HEK293 (cell line): ENCODE data around the gene HBA2.
A peak's percentile ranks its signal among the peaks of the same experiment; 100 is the strongest.

ENCODE experiments used
- CTCF ChIA-PET: fragments of 350-600 bp; formaldehyde crosslinking; extraction: SDS; loops from one replicate; lab custom pipeline; 2021; ENCODE audit warnings: antibody characterized with exemption; lab: Yijun Ruan, JAX
- POLR2A ChIA-PET: fragments of 300-600 bp; formaldehyde crosslinking; extraction: SDS; loops from one replicate; lab custom pipeline; 2020; ENCODE audit warnings: antibody characterized with exemption, inconsistent platforms; lab: Yijun Ruan, JAX
- H3K27ac ChIP-seq: fragments of 200-500 bp; sonication (Bioruptor generic); 2 replicates; pipeline ENCODE4 v1.5.1; 2014; ENCODE audit warnings: low read depth, low read length, control low read depth, inconsistent platforms; ENCODE audit errors: extremely low read depth
- H3K36me3 ChIP-seq, 2 experiments: fragments of 200-500 bp in 1 of 2; sonication (Bioruptor generic) in 1 of 2; 1 replicate in 1 of 2; 2 replicates in 1 of 2; pipeline ENCODE4 v1.5.1; 2014 to 2017; ENCODE audit warnings: inconsistent platforms in 2 of 2, low read length in 2 of 2; ENCODE audit not compliant: control insufficient read depth in 2 of 2, insufficient read depth in 1 of 2
- H3K4me1 ChIP-seq: fragments of 200-500 bp; sonication (Bioruptor generic); 2 replicates; pipeline ENCODE4 v1.5.1; 2014; ENCODE audit warnings: mild to moderate bottlenecking, low read length, inconsistent platforms; ENCODE audit not compliant: control insufficient read depth, insufficient read depth
- H3K4me3 ChIP-seq: 2 replicates; pipeline ENCODE4 v1.5.1; 2011; ENCODE audit warnings: low read depth, mild to moderate bottlenecking, control low read depth, low read length, moderate library complexity
- H3K9me3 ChIP-seq: fragments of 200-500 bp; sonication (Bioruptor generic); 2 replicates; pipeline ENCODE4 v1.5.1; 2014; ENCODE audit warnings: low read depth, low read length, inconsistent platforms; ENCODE audit not compliant: control insufficient read depth, insufficient read depth
- AEBP2 ChIP-seq: fragments of 450-650 bp; formaldehyde crosslinking; IDR thresholded peaks from 2 replicates; pipeline ENCODE4 v1.5.1; 2016; ENCODE audit warnings: missing biosample characterization, missing genetic modification characterization, borderline replicate concordance
- EGR2 ChIP-seq: fragments of 450-650 bp; formaldehyde crosslinking; IDR thresholded peaks from 2 replicates; pipeline ENCODE4 v1.5.1; 2016; ENCODE audit warnings: low read depth, missing biosample characterization, missing genetic modification characterization
- HOXC10 ChIP-seq: sonication (generic); formaldehyde crosslinking; IDR thresholded peaks from 2 replicates; pipeline ENCODE4 v1.8.1; 2023; ENCODE audit warnings: mild to moderate bottlenecking, missing genetic modification reagents
- IKZF3 ChIP-seq: fragments of 450-650 bp; IDR thresholded peaks from 2 replicates; pipeline ENCODE4 v1.5.0; 2018; ENCODE audit warnings: missing biosample characterization, mild to moderate bottlenecking, missing genetic modification characterization, moderate library complexity
- KLF1 ChIP-seq: fragments of 450-650 bp; formaldehyde crosslinking; IDR thresholded peaks from 2 replicates; pipeline ENCODE4 v1.5.1; 2016; ENCODE audit warnings: missing biosample characterization, missing genetic modification characterization
- KLF10 ChIP-seq: fragments of 450-650 bp; IDR thresholded peaks from 2 replicates; pipeline ENCODE4 v1.5.1; 2018; ENCODE audit warnings: missing biosample characterization, mild to moderate bottlenecking, missing genetic modification characterization
- KLF9 ChIP-seq: fragments of 450-650 bp; formaldehyde crosslinking; IDR thresholded peaks from 2 replicates; pipeline ENCODE4 v1.5.1; 2016; ENCODE audit warnings: missing biosample characterization, missing genetic modification characterization, low read depth
- PRDM6 ChIP-seq: fragments of 450-650 bp; formaldehyde crosslinking; IDR thresholded peaks from 2 replicates; pipeline ENCODE4 v1.5.1; 2017; ENCODE audit warnings: missing biosample characterization, missing genetic modification characterization
- RBAK ChIP-seq: fragments of 450-650 bp; formaldehyde crosslinking; IDR thresholded peaks from 2 replicates; pipeline ENCODE4 v1.5.1; 2016; ENCODE audit warnings: missing biosample characterization, missing genetic modification characterization
- SP2 ChIP-seq: fragments of 450-650 bp; formaldehyde crosslinking; IDR thresholded peaks from 2 replicates; pipeline ENCODE4 v1.5.1; 2016; ENCODE audit warnings: missing biosample characterization, missing genetic modification characterization
- SP3 ChIP-seq: fragments of 450-650 bp; formaldehyde crosslinking; IDR thresholded peaks from 2 replicates; pipeline ENCODE4 v1.5.1; 2016; ENCODE audit warnings: missing biosample characterization, missing genetic modification characterization
- ZBTB17 ChIP-seq: fragments of 450-650 bp; formaldehyde crosslinking; IDR thresholded peaks from 2 replicates; pipeline ENCODE4 v1.5.1; 2016; ENCODE audit warnings: missing biosample characterization, missing genetic modification characterization
- ZBTB20 ChIP-seq: fragments of 450-650 bp; formaldehyde crosslinking; IDR thresholded peaks from 2 replicates; pipeline ENCODE4 v1.5.1; 2016; ENCODE audit warnings: missing biosample characterization, missing genetic modification characterization
- ZBTB26 ChIP-seq: fragments of 450-650 bp; formaldehyde crosslinking; optimal IDR thresholded peaks from 2 replicates; pipeline ENCODE3; 2016; ENCODE audit warnings: missing biosample characterization, mild to moderate bottlenecking, missing genetic modification characterization
- ZFHX2 ChIP-seq: fragments of 450-650 bp; formaldehyde crosslinking; conservative IDR thresholded peaks from 2 replicates; pipeline ENCODE4 v1.5.1; 2016; ENCODE audit warnings: missing biosample characterization, missing genetic modification characterization
- ZNF10 ChIP-seq: fragments of 450-650 bp; formaldehyde crosslinking; IDR thresholded peaks from 2 replicates; pipeline ENCODE4 v1.5.1; 2017; ENCODE audit warnings: missing biosample characterization, missing genetic modification characterization
- ZNF140 ChIP-seq: fragments of 450-650 bp; formaldehyde crosslinking; IDR thresholded peaks from 2 replicates; pipeline ENCODE4 v1.5.1; 2016; ENCODE audit warnings: missing biosample characterization, missing genetic modification characterization
- ZNF24 ChIP-seq: fragments of 450-650 bp; formaldehyde crosslinking; IDR thresholded peaks from 2 replicates; pipeline ENCODE4 v1.5.1; 2016; ENCODE audit warnings: missing biosample characterization, missing genetic modification characterization
- ZNF302 ChIP-seq: fragments of 450-650 bp; formaldehyde crosslinking; IDR thresholded peaks from 2 replicates; pipeline ENCODE4 v1.5.1; 2016; ENCODE audit warnings: missing biosample characterization, missing genetic modification characterization, low read depth
- ZNF335 ChIP-seq: fragments of 450-650 bp; formaldehyde crosslinking; conservative IDR thresholded peaks from 2 replicates; pipeline ENCODE4 v1.5.1; 2016; ENCODE audit warnings: missing biosample characterization, missing genetic modification characterization
- ZNF501 ChIP-seq: fragments of 450-650 bp; formaldehyde crosslinking; IDR thresholded peaks from 2 replicates; pipeline ENCODE4 v1.5.1; 2016; ENCODE audit warnings: missing biosample characterization, missing genetic modification characterization
- ZNF701 ChIP-seq: fragments of 450-650 bp; formaldehyde crosslinking; IDR thresholded peaks from 2 replicates; pipeline ENCODE4 v1.5.1; 2016; ENCODE audit warnings: missing biosample characterization, missing genetic modification characterization
- ZNF777 ChIP-seq: fragments of 450-650 bp; formaldehyde crosslinking; IDR thresholded peaks from 2 replicates; pipeline ENCODE4 v1.5.1; 2017; ENCODE audit warnings: missing biosample characterization, missing genetic modification characterization, borderline replicate concordance
- ZSCAN5A ChIP-seq: fragments of 450-650 bp; formaldehyde crosslinking; IDR thresholded peaks from 2 replicates; pipeline ENCODE4 v1.5.1; 2016; ENCODE audit warnings: missing biosample characterization, missing genetic modification characterization
- ZXDB ChIP-seq: fragments of 450-650 bp; formaldehyde crosslinking; IDR thresholded peaks from 2 replicates; pipeline ENCODE4 v1.5.1; 2016; ENCODE audit warnings: missing biosample characterization, missing genetic modification characterization

The HBA2 gene

GRCh38 chr16:177394-177822 lies 4.7 kb downstream of the HBA2 start:
- ChIA-PET POLR2A (no interaction called here), CTCF (interaction anchor here (0.7 to 1.4 kb wide), 3 partner anchors 70 to 81 kb away, joined by 3 to 11 read pairs (median 4); no protein-coding TSS in a partner anchor)
- no peaks in the 10 kb centered on the region; a peak in 1 of 3 replicates for H3K36me3 ChIP-seq
- no peak overlapping the region for H3K27ac ChIP-seq
- TF ChIP-seq IKZF3 (tag by site-specific recombination) (peak; percentile 68), KLF9 (tag by site-specific recombination) (peak; percentile 72), EGR2 (tag by site-specific recombination) (peak; percentile 63; the same call in 1 of the 2 replicates), SP3 (tag by site-specific recombination) (peak; percentile 48; the same call in 1 of the 2 replicates), ZNF335 (tag by site-specific recombination) (peak; percentile 88), SP2 (tag by site-specific recombination) (peak; percentile 72), ZBTB26 (peak; percentile 11), ZNF302 (tag by site-specific recombination) (no peak), ZNF701 (tag by site-specific recombination) (no peak), ZXDB (tag by site-specific recombination) (no peak), ZNF24 (no peak), KLF10 (0 out of 2 replicates have a peak, but pooled peaks have one; percentile 29), KLF1 (tag by site-specific recombination) (peak; percentile 94), RBAK (no peak), ZFHX2 (tag by site-specific recombination) (peak; percentile 79)
- H3K4me3 ChIP-seq = no peak overlapping the region
- peaks cover 5% of the 10 kb centered on the region; the same call in 1 of the 2 replicates for H3K4me1 ChIP-seq
- H3K9me3 ChIP-seq = no peaks in the 10 kb centered on the region

GRCh38 chr16:177981-178667 lies 5.4 kb downstream of the HBA2 start:
- ChIA-PET CTCF (interaction anchor here (0.7 to 1.4 kb wide), 5 partner anchors 63 to 112 kb away, joined by 3 to 11 read pairs (median 3); no protein-coding TSS in a partner anchor), POLR2A (no interaction called here)
- TF ChIP-seq ZBTB20 (tag by site-specific recombination) (0 out of 2 replicates have a peak, but pooled peaks have one; percentile 6), ZNF10 (tag by site-specific recombination) (peak; percentile 86), ZSCAN5A (tag by site-specific recombination) (no peak), ZBTB17 (tag by site-specific recombination) (0 out of 2 replicates have a peak, but pooled peaks have one; percentile 5)
- Histone ChIP-seq H3K4me1 (peaks cover 5% of the 10 kb centered on the region; the same call in 1 of the 2 replicates), H3K4me3 (no peak overlapping the region), H3K36me3 (no peaks in the 10 kb centered on the region; a peak in 1 of 3 replicates), H3K27ac (no peak overlapping the region), H3K9me3 (no peaks in the 10 kb centered on the region)

GRCh38 chr16:178668-179015 lies 6.0 kb downstream of the HBA2 start:
- Histone ChIP-seq H3K4me1 (peaks cover 5% of the 10 kb centered on the region; the same call in 1 of the 2 replicates), H3K27ac (no peak overlapping the region), H3K9me3 (no peaks in the 10 kb centered on the region), H3K4me3 (no peak overlapping the region), H3K36me3 (no peaks in the 10 kb centered on the region; a peak in 1 of 3 replicates)
- ChIA-PET CTCF (interaction anchor here (1.2 to 1.4 kb wide), 2 partner anchors 64 to 72 kb away, joined by 3 to 11 read pairs; no protein-coding TSS in a partner anchor), POLR2A (no interaction called here)
- no peak for TF ChIP-seq HOXC10 (CRISPR knock-in tag)
- no peak for TF ChIP-seq ZNF501 (tag by site-specific recombination)
- no peak for TF ChIP-seq ZNF140 (tag by site-specific recombination)
- no peak for TF ChIP-seq ZNF24
- TF ChIP-seq AEBP2 (tag by site-specific recombination) = no peak
- no peak for TF ChIP-seq PRDM6 (tag by site-specific recombination)
- no peak for TF ChIP-seq ZNF777 (tag by site-specific recombination)
